Breast epithelium (tissue), 4 donors: Measurements from ENCODE around the gene MLX. TPM values are rescaled to one million over a fixed set of nuclear protein-coding genes. Genes with fewer than 3 reads are reported as not detected.

ENCODE experiments used
- DNase-seq, 2 donors: peaks; one replicate each; pipeline ENCODE4 v3.0.0-alpha.2; 2019; ENCODE audit warnings: low spot score in 2 of 2
- H3K27ac ChIP-seq, 2 donors: fragments of 200-600 bp; sonication (generic) in 1 of 2; one replicate each; pipeline ENCODE4 v1.5.1; 2016 to 2019; ENCODE audit warnings: mild to moderate bottlenecking in 1 of 2
- H3K27me3 ChIP-seq, 2 donors: fragments of 200-600 bp; sonication (generic) in 1 of 2; one replicate each; pipeline versions ENCODE4 v1.5.1 to v1.6.0; 2017 to 2019; ENCODE audit warnings: control low read depth in 1 of 2, mild to moderate bottlenecking in 1 of 2
- H3K36me3 ChIP-seq: fragments of 200-600 bp; one replicate; pipeline ENCODE4 v1.5.1; 2019
- H3K4me1 ChIP-seq, 2 donors: fragments of 200-600 bp; sonication (generic); one replicate each; pipeline ENCODE4 v1.5.1; 2016 to 2019; ENCODE audit warnings: control low read depth in 1 of 2
- H3K4me3 ChIP-seq, 3 donors: fragments of 200-600 bp; sonication (generic); 1 replicate in 2 of 3; 2 replicates in 1 of 3; pipeline ENCODE4 v1.5.1; 2016 to 2019; ENCODE audit warnings: mild to moderate bottlenecking in 3 of 3, moderate library complexity in 2 of 3
- H3K9me3 ChIP-seq, 2 donors: fragments of 200-600 bp; sonication (generic) in 1 of 2; one replicate each; pipeline ENCODE4 v1.5.1; 2016 to 2019; ENCODE audit warnings: control low read depth in 1 of 2
- CTCF ChIP-seq, 3 donors: fragments of 450-650 bp; IDR thresholded peaks; one replicate each; pipeline ENCODE4 v1.5.1; 2016 to 2017; ENCODE audit warnings: antibody characterized with exemption in 3 of 3, mild to moderate bottlenecking in 3 of 3, moderate library complexity in 3 of 3
- POLR2A ChIP-seq: fragments of 450-650 bp; IDR thresholded peaks from one replicate; pipeline ENCODE4 v1.6.1; 2016; ENCODE audit warnings: antibody characterized with exemption, mild to moderate bottlenecking, moderate library complexity
- POLR2AphosphoS5 ChIP-seq, 3 donors: sonication (generic); formaldehyde crosslinking; IDR thresholded peaks; one replicate each; pipeline ENCODE4 v1.6.1; 2017; ENCODE audit warnings: antibody characterized with exemption in 3 of 3
- intact Hi-C: fragments of 100-400 bp; cut with DNase I; formaldehyde crosslinking; loops from one replicate; pipeline ENCODE4 v1.15.1; 2023; ENCODE audit warnings: low total_unique reads
- total RNA-seq, 3 donors: library from RNA; depleted of rRNA; stranded (reverse); fragments of >200 nt; gene quantifications; one replicate each; pipeline ENCODE4 v1.1.0, GENCODE V29; 2016

The MLX gene
- 10 to 100 TPM; 27.2 to 49.8 (median 39.4) TPM for total RNA-seq

- no peaks in the 10 kb centered on the region for H3K27me3 ChIP-seq
- peak; percentile 8 to 87 (median 66) for TF ChIP-seq POLR2AphosphoS5 (IDR thresholded peaks at IDR 0.05)
- peak; percentile 40 for TF ChIP-seq POLR2A
- no peak for TF ChIP-seq CTCF (IDR thresholded peaks at IDR 0.05)
- H3K9me3 ChIP-seq: no peaks in the 10 kb centered on the region
- H3K36me3 ChIP-seq: peaks cover 5% of the 10 kb centered on the region
- intact Hi-C loops: no loop called here
- H3K4me3 ChIP-seq: peak within 1 kb of the TSS; percentile 78 to 92 (median 80)
- H3K27ac ChIP-seq: peak within 1 kb of the TSS; percentile 86 to 95
- peaks cover 15 to 27% of the 10 kb centered on the region in 2 donors for H3K4me1 ChIP-seq
- DNase-seq: peak; percentile 85 to 94
Measured at GRCh38 chr17:42566883-42567573, at the start of gene MLX. Gene MLX (plus strand): TSS chr17:42567100. CDS start chr17:42567125, 25 bp downstream.

- H3K9me3 ChIP-seq: no peaks in the 10 kb centered on the region
- peaks cover 40 to 45% of the 10 kb centered on the region in 2 donors for H3K4me1 ChIP-seq
- H3K4me3 ChIP-seq: no peak overlapping the region
- TF ChIP-seq POLR2A: no peak
- peak; percentile 18 to 78 (median 66) for TF ChIP-seq POLR2AphosphoS5 (IDR thresholded peaks at IDR 0.05)
- peak; percentile 91 to 93 (median 91) for TF ChIP-seq CTCF (IDR thresholded peaks at IDR 0.05)
- no peaks in the 10 kb centered on the region for H3K36me3 ChIP-seq
- H3K27ac ChIP-seq: peak overlapping the region; percentile 96 to 99
- peak; percentile 85 to 86 for DNase-seq
- intact Hi-C loops: no loop called here
- H3K27me3 ChIP-seq: no peaks in the 10 kb centered on the region
Measured at GRCh38 chr17:42517516-42517915, 49.4 kb upstream of the MLX start.

GRCh38 chr17:42518046-42518754 is 48.7 kb upstream of the MLX start:
- intact Hi-C loops: no loop called here
- no peaks in the 10 kb centered on the region for H3K27me3 ChIP-seq
- H3K9me3 ChIP-seq: no peaks in the 10 kb centered on the region
- H3K4me1 ChIP-seq: peaks cover 40 to 50% of the 10 kb centered on the region in 2 donors
- H3K27ac ChIP-seq: peak overlapping the region; percentile 96 to 99
- H3K36me3 ChIP-seq: no peaks in the 10 kb centered on the region
- peak; percentile 61 to 94 (median 83) for TF ChIP-seq POLR2AphosphoS5 (IDR thresholded peaks at IDR 0.05)
- no peak for TF ChIP-seq POLR2A
- TF ChIP-seq CTCF (IDR thresholded peaks at IDR 0.05): no peak
- peak; percentile 63 to 89 for DNase-seq
- H3K4me3 ChIP-seq: peak overlapping the region in 1 of 3 donors; percentile 22

- intact Hi-C loops: no loop called here
- Histone ChIP-seq H3K36me3 (no peaks in the 10 kb centered on the region), H3K4me1 (peaks cover 40 to 52% of the 10 kb centered on the region in 2 donors), H3K27me3 (no peaks in the 10 kb centered on the region), H3K4me3 (peak overlapping the region in 1 of 3 donors; percentile 47), H3K27ac (peak overlapping the region; percentile 96 to 99), H3K9me3 (no peaks in the 10 kb centered on the region)
- DNase-seq: no peak
- no peak for TF ChIP-seq CTCF (IDR thresholded peaks at IDR 0.05)
- no peak for TF ChIP-seq POLR2A
- TF ChIP-seq POLR2AphosphoS5 (IDR thresholded peaks at IDR 0.05): no peak
Measured at GRCh38 chr17:42518755-42519545, 48.0 kb upstream of the MLX start.
